Measurements from ENCODE around the gene FOXK1.

FOXK1 gene

GRCh38 chr7:4772306-4772705 is 90.2 kb downstream of the FOXK1 start:
- CTCF ChIA-PET: no interaction called here
- TF ChIP-seq, protein P1, sequence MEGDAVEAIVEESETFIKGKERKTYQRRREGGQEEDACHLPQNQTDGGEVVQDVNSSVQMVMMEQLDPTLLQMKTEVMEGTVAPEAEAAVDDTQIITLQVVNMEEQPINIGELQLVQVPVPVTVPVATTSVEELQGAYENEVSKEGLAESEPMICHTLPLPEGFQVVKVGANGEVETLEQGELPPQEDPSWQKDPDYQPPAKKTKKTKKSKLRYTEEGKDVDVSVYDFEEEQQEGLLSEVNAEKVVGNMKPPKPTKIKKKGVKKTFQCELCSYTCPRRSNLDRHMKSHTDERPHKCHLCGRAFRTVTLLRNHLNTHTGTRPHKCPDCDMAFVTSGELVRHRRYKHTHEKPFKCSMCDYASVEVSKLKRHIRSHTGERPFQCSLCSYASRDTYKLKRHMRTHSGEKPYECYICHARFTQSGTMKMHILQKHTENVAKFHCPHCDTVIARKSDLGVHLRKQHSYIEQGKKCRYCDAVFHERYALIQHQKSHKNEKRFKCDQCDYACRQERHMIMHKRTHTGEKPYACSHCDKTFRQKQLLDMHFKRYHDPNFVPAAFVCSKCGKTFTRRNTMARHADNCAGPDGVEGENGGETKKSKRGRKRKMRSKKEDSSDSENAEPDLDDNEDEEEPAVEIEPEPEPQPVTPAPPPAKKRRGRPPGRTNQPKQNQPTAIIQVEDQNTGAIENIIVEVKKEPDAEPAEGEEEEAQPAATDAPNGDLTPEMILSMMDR (IDR thresholded peaks at IDR 0.05; ENCODE audit: insufficient read depth, low read length, missing control alignments): no peak
- POLR2A ChIA-PET: no interaction called here
- no peak for DNase-seq (ENCODE audit: low read depth, low spot score)
- H3K4me3 ChIP-seq (ENCODE audit: low read depth, low read length): no peak overlapping the region

GRCh38 chr7:4774007-4774406 is 91.9 kb downstream of the FOXK1 start:
- ChIA-PET CTCF (interaction anchor here (0.9 to 3.4 kb wide), 4 partner anchors 10 to 143 kb away, joined by 4 to 8 read pairs (median 4); no protein-coding TSS in a partner anchor), POLR2A (interaction anchor here (2.6 kb wide), 1 partner anchor 132 kb away, joined by 13 read pairs; no protein-coding TSS in a partner anchor)
- DNase-seq (ENCODE audit: low read depth, low spot score): no peak
- no peak overlapping the region for H3K4me3 ChIP-seq (ENCODE audit: low read depth, low read length)
- TF ChIP-seq, protein P1 (IDR thresholded peaks at IDR 0.05; ENCODE audit: insufficient read depth, low read length, missing control alignments): no peak

- DNase-seq (ENCODE audit: low read depth, low spot score): peak; percentile 24
- ChIA-PET CTCF (interaction anchor here (0.6 to 4.9 kb wide), 6 partner anchors 11 to 645 kb away, joined by 4 to 36 read pairs (median 6); no protein-coding TSS in a partner anchor), POLR2A (interaction anchor here (0.8 to 2.6 kb wide), 9 partner anchors 9 to 142 kb away, joined by 3 to 13 read pairs (median 7); no protein-coding TSS in a partner anchor)
- TF ChIP-seq, protein P1 (IDR thresholded peaks at IDR 0.05; ENCODE audit: insufficient read depth, low read length, missing control alignments): no peak
- peak overlapping the region; percentile 98 for H3K4me3 ChIP-seq (ENCODE audit: low read depth, low read length)
Measured at GRCh38 chr7:4774658-4775249, 92.7 kb downstream of the FOXK1 start.

DNA sequence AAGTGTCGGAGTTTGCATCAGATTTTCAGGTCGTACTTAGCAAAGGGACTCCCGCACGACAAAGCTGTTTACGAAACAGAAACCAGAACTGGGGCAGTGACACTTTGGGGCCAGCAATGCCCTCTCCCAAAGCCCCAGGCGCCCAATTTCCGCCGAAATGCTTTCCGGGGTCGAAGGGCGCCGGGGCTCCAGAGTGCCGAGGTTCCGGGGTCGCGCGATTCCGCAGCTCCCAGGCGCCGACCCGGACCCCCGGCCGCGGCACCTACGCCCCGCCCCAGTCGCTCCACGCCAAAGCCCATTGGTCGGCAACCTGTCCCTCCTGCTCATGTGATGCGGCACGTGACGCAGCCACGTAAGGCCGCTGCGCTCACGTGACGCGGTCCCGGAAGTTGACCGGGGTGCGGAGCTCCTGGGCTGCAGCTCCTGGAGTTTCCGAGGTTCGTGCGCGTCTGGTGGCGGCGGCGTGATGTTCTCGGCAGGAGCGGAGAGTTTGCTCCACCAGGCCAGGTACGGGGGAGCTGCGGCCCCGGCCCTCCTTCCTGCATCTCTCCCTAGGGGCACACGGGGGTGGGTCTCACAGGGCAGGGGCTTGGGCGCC is 93.3 kb downstream of the FOXK1 start, which contains the start of gene AP5Z1:
Gene AP5Z1 (plus strand): TSS at position 374 of the 598 bp plus-strand sequence. CDS start 93 bp downstream, at position 467.
- CTCF ChIA-PET: interaction anchor here (0.6 to 4.9 kb wide), 6 partner anchors 17 to 644 kb away, joined by 3 to 36 read pairs (median 6); no protein-coding TSS in a partner anchor
- TF ChIP-seq, protein P1 (IDR thresholded peaks at IDR 0.05; ENCODE audit: insufficient read depth, low read length, missing control alignments): no peak
- POLR2A ChIA-PET: interaction anchor here (0.8 to 2.6 kb wide), 9 partner anchors 9 to 143 kb away, joined by 3 to 13 read pairs (median 7); no protein-coding TSS in a partner anchor
- peak; percentile 76 for DNase-seq (ENCODE audit: low read depth, low spot score)
- peak within 1 kb of the TSS; percentile 98 for H3K4me3 ChIP-seq (ENCODE audit: low read depth, low read length)

GRCh38 chr7:4775848-4776623 is 93.9 kb downstream of the FOXK1 start:
- no peak for DNase-seq (ENCODE audit: low read depth, low spot score)
- CTCF ChIA-PET: interaction anchor here (0.9 to 4.9 kb wide), 5 partner anchors 16 to 134 kb away, joined by 3 to 36 read pairs (median 3); no protein-coding TSS in a partner anchor
- TF ChIP-seq, protein P1 (IDR thresholded peaks at IDR 0.05; ENCODE audit: insufficient read depth, low read length, missing control alignments): no peak

More at GRCh38 chr7:4775848-4776623, 93.9 kb downstream of the FOXK1 start:
- POLR2A ChIA-PET: interaction anchor here (0.7 to 2.6 kb wide), 9 partner anchors 8 to 364 kb away, joined by 3 to 13 read pairs (median 7); no protein-coding TSS in a partner anchor
- H3K4me3 ChIP-seq (ENCODE audit: low read depth, low read length): peak overlapping the region; percentile 98

Measured in AG04449 (cell line).